HG03558 (cell line): ENCODE results near the gene BRAT1.
"Not testable (repeated sequence)": the region's sequence is repeated elsewhere in the genome, so short reads cannot be mapped to it uniquely, and the experiment has no call there.

Experiments used
- ATAC-seq: cut with Tn5 transposase; IDR thresholded peaks from one replicate; pipeline ENCODE4 v1.9.1; 2021; ENCODE audit warnings: moderate number of reproducible peaks; ENCODE audit not compliant: unreplicated experiment; ENCODE audit errors: extremely low read depth

Gene BRAT1

DNA sequence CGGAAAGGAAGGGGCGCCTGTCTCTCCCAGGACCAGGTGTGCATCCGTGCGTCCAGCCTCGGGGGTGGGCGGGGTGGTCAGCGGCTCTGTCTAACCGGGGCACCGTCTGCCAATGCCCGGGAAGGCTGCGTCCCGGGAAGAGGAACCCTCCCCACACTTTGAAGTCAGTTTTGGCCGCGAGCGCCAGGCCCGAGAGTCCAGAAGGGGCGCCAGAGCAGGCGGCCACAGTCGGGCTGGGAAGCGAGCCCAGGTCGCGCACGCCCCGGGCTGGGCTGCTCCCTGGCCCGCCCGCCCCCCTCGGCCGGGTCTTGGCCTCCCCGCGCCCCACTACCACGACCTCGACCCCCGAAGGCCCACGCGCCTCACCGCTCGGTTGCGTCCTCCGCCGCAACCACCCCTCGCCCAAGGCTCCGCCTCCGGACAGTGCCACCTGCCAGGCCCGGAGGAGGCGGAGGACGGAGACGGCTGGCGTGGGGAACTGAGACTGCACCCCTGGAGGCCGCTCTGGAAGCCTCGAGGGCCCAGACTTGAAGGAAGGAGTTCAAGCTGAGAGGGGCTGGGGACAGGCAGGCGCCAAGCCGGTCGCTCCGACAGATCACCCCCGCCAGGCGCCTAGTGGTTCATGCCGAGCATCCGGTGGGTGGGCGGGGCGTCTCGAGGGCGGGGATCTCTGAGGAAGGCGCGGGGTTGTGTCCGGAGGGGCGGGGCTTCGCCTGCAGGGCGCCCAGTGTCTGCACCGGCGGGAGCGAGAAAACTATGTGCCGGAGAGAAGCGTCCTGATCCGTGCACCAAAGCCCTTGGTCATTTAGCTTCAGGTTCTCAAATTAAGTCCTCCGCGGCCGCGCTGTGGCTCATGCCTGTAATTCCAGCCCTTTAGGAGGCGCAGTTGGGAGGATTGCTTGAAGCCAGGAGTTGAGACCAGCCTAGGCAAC, at the start of gene BRAT1:
Gene BRAT1 (minus strand): TSS at position 404 of the 932 bp plus-strand sequence. CDS start 1,093 bp downstream, outside the sequence.
- ATAC-seq, result peak; percentile 30

DNA sequence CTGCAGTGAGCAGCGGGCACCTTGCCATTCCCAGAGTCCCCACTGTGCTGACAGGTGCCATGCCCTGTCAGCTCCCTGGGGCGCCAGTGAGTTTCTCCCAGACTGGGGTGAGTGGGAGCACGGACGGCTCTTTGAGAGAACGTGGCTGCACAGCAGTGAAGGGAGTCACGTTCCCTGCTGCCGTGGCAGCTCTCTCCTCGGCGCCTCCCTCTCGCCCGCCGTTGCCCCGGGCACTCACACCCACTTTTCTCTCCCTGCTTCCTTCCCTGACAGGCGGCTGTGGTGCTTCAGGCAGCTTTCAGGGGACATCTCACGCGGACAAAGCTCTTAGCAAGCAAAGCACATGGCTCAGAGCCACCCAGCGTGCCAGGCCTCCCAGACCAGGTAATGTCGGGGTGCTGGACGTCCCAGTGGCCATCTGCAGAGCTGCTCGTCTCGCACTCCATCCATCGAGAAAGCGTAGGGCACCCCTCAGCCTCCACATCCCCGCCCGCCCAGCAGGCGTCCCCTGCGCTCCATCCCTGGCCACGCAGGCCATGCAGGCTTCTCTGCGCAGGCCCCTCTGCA, 49.4 kb upstream of the BRAT1 start:
- ATAC-seq, result no peak

DNA sequence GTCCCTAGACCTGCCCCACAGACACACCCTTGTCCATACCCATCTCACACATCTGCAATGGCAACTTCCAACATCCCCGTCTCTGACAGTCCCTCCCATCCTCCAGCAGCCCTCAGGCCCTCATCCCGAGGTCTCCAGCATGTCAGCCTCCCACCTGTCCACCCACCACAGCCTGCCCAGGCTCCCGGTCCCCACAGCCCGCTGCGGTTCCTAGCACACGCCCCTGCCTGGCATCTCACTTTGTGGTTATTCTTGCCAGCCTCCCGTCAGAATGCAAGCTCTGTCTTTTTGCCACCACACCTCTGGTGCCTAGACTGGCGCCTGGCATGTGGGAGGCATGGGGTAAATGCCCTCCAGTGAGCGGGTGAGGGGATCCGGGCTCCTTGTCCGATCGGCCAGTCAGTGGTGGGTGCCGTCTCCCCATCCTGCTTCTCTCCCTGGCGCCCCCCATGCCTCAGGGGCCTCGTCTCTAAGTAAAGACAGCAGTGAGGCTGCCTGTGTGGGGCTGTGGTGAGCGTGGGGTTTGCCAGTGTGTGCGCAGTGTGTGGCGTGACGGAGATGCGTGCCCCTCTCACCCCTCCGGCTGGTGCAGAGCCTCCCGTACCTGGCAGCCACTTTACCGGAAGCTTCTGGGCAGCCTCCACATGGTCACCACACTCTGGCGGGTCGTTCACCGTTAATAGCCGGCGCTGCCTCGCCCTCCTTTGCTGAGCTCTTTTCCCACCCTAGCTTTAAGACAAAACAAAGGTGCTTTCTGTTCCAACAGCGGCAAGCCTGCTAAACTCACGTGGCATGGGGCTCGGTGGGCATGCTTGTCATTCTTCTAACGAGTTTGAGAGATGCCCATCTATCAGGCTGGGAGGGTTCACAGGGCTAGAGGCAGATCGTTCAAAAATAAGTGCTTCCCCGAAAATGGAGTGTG, 48.0 kb upstream of the BRAT1 start:
- no peak for ATAC-seq

DNA sequence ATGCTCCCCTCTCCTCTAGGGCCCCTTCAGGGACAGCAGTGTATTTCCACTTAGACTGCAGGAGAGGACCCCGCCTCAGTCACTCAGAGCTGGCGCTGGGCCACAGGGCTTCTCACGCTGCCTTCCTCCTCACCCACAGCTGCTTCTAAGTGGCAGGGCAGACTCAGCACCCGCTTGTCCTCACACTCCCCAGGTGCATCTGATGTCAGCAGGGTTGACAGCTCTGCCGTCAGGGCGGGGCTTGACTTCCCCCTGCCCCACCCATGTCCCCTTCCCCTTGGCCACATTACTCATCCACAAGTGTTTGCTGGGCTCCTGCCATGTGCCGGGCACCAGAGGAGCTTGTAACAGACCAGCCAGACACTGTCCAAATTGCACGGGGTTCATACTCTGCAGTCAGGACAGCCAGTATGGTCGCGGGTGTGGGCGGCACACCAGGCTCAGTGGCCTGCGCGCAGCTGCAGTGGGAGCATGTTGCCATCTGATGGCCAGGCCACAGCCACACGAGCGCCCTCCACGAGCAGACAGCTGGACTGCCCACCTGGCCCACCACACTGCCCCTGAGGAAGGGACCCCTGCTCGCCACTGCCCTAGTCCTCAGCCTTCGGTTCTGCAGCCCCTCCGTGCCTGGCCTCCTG, 47.2 kb upstream of the BRAT1 start:
- no peak for ATAC-seq

DNA sequence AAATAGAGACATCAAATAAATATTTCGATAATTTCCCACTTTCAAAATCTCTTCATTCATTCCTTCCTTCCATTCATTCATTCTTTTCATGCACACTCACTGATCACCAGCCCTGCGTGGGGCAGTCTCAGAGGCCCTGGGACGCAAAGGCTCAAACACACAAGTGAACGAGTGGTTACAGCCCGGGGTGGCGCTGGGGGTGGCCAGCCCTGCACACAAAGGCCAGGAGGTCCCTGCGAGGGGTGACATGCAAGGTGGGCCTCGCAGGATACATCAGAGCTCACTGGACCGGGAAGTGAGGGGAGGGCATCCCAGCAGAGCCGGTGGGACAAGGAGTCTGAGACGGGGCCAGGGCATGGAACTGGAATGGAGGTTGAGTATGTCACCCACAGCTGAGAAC, 46.6 kb upstream of the BRAT1 start:
- no peak for ATAC-seq

DNA sequence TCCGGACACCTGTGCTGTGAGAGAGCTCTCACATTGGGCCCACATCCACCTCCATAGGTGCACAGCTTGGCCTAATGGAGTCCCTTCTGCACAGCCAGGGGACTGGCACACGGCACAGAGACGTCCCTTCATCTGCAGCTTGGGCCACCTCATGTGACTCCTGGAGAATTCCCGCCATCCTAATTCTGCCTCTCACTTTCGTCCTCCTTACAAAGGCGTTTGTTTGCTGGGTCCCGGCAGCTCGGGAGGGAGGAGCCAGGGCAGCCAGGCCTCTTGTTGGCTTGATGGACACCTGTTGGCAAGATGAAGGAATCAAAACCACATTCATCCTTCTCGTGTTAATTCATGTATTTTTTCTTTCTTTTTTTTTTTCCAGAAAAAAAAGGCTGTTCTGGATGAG, 45.7 kb upstream of the BRAT1 start:
- ATAC-seq, result no peak

DNA sequence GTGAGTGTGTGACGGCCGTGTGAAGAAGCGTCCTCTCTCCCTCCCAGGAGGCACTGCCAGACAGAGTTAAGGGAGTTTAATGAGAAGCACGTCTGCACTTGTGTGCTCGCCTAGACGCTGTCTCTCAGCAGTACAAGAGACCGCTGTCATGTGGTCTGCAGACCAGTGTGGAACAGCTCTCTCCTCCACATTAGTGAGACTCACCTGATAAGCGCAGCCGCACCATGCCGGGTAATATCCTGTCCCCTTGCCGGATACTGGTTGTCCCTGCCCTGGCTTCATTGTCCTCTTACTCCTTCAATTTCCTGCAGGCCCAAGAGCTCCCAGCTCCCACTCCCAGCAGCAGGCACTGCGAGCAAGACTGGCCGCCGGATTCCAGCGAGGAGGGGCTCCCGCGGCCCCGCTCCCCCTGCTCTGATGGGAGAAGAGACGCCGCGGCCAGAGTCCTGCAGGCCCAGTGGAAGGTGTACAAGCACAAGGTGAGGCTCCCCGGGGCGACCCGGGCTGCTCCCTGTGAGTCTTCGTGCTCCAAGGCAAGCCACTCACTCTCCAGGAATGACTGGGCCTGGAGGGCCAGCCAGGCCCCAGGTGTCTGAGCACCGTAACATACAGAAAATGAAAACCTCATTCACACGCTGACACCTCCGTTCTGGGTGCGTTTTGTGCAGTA, 43.0 kb upstream of the BRAT1 start:
- ATAC-seq, result no peak

DNA sequence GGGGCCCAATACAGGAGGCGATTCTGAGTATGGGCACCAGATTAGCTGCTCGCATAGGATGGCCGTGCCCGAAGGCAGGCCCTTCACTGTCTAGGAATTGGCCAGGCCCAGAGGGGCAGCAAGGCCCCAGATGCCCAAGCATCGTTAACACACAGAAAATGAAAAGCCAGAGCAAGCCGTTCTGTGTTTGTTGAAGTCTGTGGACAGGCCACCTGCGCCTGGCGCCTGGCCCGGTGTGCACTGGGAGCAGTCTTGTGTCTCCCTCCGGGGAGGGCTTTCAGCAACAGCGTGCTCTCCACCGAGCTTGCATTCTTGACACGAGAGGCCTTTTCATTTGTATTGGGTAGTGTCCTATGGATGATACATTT, 41.9 kb upstream of the BRAT1 start:
- ATAC-seq, result no peak

DNA sequence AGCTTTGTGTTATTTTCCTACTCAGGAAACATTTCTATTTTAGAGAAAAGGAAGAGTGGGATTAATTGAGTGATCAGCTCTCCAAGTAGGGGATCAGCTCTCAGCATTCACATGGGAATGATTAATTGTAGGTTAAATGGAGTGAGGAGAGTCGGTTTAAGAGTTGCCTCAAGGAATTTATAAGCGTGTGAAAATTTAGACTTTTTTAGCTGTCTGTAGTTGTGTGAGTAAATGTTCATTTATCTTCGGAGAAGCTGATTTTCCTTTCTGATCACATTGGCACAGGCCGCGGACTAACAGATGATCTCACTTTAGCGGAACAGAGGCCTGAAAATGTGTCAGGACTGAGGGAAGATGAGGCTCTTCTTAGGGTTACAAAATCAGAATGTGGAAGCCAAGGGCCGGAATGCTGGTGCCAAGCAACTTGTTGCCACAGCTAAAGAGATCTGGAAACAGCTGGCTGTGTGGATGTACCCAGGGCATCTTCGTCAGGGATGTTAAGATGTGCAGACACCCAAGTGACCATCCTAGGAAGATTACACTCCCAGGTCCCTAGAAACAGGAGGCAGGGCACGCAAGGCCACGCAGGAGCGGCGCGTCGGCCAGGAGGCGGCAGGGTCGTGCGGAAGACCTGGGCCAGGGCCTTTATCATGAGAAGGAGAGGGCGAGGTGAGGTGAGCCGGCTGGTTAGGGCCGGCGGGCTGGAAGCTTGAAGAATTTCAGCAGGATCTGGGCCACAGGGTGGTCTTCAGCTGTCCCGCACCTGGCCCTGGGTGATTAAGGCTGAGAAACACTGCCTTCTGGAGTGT, 41.3 kb upstream of the BRAT1 start:
- ATAC-seq, result no peak

DNA sequence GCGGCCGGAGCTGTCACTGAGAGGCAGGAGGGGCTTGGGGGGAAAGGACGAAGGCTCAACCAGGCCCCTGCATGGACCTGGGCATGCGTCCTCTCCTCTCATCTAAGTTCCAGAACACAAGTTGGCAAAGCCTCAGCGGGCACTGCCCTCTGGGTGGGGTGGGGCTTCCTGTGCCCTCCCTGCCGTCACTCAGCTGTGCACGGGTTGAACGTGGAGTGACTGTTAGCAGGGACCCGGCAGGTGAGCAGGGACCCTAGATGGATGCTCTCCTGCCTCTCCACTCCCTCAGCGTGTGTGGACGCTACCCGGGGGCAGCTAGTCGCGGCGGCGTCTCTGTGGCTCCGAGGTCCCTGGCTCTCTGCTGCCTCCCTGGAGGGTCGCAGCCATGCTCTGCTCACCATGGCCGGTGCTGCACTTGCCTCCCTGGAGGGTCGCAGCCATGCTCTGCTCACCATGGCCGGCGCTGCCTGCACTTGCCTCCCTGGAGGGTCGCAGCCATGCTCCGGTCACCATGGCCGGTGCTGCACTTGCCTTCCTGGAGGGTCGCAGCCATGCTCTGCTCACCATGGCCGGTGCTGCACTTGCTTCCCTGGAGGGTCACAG, 40.0 kb upstream of the BRAT1 start:
- no peak for ATAC-seq

DNA sequence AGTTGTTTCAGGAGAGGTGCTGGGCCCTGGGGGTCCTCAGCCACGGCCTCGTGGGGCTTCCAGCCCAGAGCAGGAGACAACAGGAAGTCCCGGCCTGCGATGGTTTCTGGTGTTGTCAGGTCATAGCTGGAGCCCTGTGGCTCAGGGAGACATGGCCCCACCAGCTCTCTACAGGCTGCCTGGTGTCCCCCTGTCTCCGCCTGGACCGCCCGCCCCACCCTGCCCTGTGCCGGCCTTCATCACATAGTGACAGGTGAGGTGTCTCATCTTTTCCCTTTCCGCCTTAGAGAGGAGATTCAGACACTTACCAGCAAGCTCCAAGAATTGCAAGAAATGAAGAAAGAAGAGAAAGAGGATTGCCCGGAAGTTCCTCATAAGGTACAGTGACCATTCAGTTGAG, 39.3 kb upstream of the BRAT1 start:
- no peak for ATAC-seq

DNA sequence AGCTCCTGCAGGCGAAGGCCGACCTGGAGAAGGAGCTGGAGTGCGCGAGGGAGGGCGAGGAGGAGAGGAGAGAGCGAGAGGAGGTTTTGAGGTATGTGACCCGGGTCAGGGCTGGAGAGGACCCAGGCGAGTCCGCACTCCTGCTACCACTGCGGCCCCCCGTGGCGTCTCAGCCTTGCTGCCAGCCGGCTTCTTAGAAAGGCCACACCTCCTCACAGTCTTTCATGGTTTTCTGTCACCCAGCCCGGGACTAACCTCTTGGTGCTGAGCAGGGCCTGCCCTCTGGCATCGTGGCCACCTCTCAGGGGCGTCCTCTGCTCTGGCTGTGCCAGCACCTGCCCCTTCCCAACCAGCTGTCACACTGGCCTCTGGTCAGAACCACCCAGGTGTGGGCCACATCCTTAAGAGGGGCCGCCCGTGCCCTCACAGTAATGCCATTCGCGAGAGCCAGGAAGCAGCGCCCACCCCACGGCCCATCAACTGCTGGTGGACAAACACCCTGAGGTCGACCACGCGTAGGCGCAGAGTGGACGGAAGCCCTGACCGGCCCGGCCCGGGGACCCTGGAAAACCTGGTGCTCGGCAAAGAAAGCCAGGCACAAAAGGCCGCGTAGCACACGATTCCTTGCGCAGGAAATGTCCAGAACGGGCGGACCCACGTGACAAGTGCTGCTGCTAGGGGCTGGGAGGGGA, 37.9 kb upstream of the BRAT1 start:
- ATAC-seq, result no peak

DNA sequence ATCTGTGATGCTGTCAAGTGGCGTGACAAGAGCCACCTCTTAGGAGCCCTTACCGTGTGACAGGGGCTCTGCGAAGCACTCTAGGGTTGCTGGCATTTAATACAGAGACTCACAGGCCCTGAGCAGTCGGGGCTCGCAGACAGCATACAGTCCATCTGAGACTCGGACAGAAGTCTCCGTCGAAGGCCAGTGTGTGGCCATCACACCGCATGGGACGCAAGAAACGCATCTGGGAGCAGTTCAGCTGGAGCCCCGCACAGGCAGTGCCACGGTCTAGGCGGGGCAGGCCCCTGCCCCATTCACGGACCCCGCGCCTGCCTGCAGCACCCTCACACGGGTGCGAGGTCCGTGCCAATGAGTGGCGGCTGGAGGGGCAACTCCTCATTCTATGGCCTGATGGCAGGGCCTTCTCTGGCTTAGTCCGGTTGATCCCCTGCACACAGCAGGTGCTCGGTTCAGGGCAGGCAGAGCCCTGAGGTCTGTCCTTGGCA, 37.1 kb upstream of the BRAT1 start:
- no peak for ATAC-seq

DNA sequence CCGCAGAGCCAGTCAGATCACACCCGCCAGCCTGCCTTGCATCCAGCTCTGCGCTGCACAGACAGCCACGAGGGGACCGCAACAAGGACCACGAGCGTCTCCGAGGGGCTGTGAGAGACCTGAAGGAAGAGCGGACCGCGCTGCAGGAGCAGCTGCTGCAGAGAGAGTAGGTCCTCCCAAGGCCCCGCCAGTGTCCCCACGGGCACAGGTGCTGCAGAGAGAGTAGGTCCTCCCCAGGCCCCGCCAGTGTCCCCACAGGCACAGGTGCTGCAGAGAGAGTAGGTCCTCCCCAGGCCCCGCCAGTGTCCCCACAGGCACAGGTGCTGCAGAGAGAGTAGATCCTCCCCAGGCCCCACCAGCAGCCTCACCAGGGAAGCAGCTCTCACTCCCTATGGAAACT, 34.6 kb upstream of the BRAT1 start:
- not testable (repeated sequence) for ATAC-seq

DNA sequence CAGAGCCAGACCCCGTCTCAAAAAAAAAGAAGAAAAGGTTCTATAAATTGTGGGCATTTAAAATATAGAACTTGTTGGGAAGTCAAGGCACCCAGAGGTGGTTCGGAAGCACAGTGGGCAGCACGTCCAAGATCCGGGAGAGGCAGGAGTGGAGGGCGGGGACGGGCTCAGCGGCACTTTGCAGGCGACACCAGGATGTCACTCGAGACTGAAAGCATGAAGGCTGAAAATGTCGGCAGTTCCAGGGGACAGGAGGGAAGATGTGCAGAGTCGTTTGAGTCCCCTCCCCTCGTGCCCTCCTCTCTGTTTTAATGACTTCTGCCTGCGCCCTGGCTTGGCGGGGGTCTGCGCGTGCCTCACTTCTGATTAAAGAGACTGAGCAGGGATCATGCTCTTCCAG, 34.0 kb upstream of the BRAT1 start:
- no peak for ATAC-seq

DNA sequence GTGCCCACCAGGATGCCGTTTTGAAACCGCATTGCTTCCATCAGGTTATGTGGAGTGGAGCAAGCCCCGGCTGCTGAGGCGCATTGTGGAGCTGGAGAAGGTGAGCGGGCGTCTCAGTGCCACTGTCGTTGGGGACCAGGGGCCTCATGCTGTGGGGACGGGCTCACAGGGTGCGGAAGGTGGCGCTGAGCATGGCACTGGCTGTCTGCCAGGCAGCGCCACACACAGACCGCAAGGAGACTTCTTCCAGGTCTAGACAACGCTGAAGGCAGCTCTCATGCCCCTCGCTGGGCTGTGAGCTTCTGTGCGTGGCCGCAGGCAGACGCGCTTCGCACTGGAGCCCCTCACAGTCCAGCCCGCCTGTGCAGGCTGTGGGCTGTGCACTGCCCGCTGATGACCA, 32.5 kb upstream of the BRAT1 start:
- no peak for ATAC-seq

DNA sequence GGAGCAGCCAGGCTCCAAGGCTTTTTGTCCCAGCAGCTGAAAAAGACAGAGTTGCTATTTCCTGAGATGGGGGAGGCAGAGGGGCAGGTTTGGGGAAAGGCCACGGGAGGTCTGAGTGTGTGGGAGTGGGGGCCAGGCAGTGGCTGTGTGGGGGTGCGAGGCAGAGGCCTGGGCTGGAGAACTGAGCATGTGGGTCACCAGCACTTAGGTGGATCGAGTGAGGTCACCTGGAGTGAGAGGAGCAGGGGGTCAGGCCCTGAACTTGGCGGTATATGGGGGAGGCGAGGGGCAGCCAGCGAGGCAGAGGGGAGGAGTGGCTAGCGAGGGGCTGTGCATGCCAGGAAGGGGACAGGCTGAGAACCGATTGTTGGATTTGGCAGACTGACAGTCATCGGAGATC, 31.8 kb upstream of the BRAT1 start:
- ATAC-seq, result no peak
